Hematopoietic multipotent progenitor cell treated with erythropoietin and hydrocortisone succinate and interleukin-3 and kit ligand, for 4 days (in vitro differentiated cells): Measurements from ENCODE around the gene SMIM32.
A peak's percentile ranks its signal among the peaks of the same experiment; 100 is the strongest.

Source experiments
- DNase-seq: peaks from one replicate; pipeline ENCODE4 v3.0.0-alpha.2; 2015

SMIM32 gene

DNA sequence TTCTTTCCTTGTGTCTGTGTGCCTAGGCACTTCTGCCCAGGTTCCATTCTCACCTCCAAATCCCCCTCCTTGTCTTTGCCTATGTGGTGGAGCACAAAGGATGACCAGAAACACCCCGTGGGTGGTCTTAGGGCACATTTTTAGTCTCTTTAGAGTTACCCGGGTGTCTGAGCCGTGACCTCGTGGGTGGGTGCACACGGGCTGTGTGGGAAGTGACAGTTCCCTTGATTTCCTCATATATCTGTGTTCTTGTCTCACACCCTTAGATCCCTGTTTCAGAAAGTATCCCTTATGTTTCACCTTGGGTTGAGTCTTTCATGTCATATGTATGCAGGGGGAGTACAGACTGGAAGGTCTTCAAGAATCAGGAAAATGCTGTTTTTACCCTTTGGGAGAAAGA lies 13.4 kb upstream of the SMIM32 start:
- DNase-seq, result no peak

DNA sequence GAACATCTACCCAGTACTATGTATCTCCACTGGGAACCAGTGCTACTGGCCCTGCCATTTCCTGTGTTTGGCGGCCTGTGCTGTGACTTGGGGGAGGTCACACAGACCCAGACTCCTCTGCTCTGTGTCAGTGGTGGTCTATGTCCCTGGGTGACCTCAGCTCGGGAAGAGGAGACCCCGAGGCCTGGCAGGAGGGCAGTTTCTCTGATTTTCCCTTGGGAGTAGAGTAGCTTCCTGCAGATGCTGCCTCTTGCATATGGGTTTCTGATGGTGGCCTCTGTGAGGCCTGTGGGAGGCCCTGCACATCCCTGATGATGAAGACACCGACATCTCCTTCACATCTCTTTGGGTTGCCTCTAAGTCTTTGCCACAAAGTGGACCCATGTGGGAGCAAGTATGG lies 13.0 kb upstream of the SMIM32 start:
- DNase-seq, result no peak

GRCh38 chr5:136205061-136205702 lies 12.2 kb upstream of the SMIM32 start:
- no peak for DNase-seq

- no peak for DNase-seq
Measured at GRCh38 chr5:136203303-136203922, 10.5 kb upstream of the SMIM32 start.

DNA sequence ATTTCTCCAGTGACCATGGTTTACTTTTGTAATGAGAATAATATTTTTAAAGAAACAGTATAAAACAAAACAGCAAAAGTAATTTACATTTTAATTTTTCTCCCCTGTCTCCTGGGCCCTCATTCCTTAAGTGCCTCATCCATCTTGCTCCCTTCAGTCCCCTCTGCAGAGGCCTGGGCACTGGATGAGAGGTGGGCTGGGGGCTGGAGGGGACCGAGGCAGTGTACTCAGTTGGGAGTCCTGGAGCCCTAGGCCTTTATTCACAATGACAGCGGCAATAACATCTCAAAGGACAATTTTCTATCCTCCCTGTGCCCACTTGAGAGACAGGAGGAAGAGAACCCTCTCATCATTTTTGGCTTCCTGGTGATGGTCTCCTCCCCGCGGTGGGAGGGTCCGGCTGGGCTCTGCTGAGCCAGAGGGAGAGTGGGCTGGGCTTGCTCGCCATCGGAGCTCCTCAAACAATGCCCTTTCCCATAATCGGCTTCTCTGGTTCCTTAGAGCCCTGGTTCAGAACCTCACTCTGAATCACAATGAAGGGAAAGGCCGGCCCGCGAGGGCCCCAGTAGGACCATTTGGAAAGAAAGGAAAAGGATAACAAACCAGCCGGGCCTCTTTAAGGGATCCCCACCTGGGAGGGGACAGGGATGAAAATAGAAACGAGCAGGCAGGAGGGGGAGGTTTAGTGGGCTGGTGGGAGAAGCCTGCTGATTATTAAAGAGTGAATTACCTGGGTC lies 9.7 kb upstream of the SMIM32 start:
- no peak for DNase-seq

GRCh38 chr5:136201870-136202269 lies 8.9 kb upstream of the SMIM32 start:
- DNase-seq, result no peak

DNA sequence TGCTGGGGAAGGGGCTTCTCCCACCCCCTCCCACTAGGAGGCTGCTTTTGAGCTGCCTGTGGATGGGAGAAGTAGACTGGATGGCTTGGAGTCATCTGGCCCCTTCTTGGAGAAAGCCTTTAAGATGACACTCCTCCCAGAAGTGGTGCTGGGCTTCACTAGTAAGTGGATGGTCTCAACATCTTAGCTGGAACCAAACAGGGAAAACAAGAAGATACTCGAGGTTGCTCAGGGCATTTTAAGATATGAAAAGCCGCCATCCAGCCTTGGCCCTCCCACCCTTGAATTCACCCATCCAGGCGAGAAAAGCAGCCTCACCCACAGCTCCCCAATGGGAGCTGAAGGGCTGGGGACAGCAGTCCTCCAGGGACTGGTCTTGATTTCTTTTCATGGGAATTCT lies 7.8 kb upstream of the SMIM32 start:
- DNase-seq, result no peak

GRCh38 chr5:136200130-136200529 lies 7.2 kb upstream of the SMIM32 start:
- DNase-seq, result no peak

DNA sequence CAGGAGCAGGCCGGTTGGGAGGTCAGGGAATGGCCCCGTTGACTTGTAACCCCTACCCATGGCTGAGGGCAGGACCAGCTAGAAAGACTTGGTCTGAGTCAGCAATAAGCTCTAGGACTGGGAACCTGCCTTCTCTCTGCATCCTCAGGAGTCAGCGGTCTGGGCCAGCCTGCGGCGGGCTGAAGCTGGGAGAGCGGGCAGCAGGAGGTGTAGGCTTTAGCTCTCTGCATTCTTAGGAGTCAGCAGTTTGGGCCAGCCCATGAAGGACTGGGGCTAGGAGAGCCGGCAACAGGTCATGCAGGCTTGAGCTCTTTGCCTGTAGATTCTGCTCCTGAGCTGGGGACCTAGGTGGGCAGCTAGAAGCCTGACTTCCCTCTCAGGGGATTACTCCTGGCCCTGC lies 6.4 kb upstream of the SMIM32 start:
- DNase-seq, result no peak

GRCh38 chr5:136198453-136198852 lies 5.5 kb upstream of the SMIM32 start:
- DNase-seq, result no peak

GRCh38 chr5:136197462-136198142 lies 4.6 kb upstream of the SMIM32 start:
- DNase-seq, result no peak

DNA sequence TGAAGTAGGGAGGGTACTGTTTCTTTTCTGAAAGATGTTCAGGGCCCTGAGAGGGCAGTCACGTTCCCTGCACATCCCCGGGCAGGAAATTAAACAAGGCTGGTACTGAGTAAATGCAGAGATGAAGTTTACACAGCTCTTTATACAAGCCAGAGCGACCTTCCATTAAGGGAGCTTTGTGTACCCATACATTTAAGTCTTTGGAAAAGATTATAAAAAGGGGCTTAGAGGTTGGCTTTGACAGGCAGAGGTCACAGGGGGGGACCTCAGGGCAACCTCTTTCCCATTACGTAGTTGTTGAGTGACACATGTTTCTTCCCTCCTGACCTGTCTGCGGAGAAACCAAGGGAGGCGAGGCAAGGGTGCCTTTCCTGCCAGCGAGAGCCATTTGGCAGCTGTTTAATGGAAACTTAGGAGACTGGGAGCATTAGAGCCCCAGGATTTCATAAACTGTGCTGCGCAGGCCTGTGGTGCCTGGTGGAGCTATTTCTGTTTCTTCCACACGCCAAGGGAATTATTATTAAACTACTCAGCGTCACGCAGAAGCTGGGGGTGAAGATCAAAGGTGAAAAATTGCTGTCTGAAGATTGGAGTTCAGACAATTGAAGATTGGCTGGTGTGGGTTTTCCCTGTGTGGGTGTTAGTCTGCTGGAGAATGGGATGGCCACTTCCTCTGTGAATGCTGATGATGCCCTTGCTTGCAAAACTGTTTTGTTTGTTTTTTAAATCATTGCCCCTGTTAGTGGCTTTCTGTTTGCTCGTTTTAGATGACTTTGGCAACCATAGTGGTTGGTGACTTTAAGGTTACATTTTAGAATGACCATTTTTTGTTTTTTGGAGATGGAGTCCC lies 3.2 kb upstream of the SMIM32 start:
- DNase-seq, result no peak

- DNase-seq, result no peak
Measured at GRCh38 chr5:136194576-136194975, 1.6 kb upstream of the SMIM32 start.

- DNase-seq, result no peak
Measured at GRCh38 chr5:136193322-136193935, 467 bp upstream of the SMIM32 start.

DNA sequence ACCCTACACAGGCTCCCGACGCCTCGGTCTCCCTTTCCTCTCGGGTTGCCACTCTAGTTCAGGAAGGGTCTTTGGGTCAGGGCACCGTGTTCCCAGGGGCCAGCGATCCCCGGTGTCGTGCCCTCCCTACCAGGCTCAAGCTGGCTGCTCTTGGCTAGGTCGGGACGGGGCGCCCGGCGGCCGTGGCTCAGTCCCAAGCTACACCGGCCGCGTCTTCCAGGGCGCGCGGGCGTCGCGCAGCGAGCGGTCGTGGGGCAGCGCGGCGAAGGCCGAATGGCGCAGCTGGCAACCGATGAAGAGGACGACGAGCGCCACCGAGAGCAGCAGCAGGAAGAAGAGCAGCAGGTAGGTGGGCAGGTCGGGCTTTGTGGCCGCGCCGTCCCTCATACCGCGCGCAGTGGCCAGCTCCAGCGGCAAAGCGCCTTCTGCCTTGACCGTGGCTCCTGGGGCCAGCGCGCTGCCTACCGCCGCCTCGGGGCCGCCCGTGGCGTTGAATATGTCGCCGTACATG lies 892 bp downstream of the SMIM32 start:
- peak; percentile 18 for DNase-seq

DNA sequence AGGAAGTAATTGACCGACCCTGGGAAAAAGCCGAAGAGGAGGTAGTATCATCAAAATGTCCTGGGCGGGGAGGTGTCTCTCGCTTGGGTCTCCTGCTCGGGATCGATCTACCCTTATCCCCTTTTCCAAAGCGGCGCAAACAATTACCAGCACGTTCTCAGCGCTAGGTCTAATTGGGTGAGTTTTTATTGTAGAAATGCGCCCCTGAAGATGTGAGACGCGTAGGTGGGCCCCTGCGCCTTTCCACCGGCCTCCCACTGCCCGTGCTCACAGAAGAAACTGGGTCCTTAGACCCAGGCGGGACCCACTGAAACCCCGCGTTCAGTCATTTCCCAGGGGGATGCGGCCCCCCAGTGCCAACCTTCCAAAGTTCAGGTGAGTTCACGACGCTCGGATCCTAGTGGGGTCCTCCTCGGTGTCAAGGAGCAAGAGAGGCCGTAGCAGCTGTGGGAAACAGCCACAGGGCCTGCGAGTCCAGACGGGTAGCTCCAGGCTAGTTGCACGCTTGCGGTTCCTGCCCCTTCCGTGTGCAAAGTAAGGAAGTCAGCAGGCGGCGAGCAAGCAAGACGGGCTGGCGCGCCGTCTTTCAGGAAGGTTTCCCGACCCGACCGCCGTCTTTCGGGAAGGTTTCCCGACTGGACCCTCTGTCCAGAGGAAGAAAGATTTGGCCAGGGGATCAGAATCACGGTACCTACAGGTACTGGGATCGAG lies 1.5 kb downstream of the SMIM32 start:
- DNase-seq, result peak; percentile 61

DNA sequence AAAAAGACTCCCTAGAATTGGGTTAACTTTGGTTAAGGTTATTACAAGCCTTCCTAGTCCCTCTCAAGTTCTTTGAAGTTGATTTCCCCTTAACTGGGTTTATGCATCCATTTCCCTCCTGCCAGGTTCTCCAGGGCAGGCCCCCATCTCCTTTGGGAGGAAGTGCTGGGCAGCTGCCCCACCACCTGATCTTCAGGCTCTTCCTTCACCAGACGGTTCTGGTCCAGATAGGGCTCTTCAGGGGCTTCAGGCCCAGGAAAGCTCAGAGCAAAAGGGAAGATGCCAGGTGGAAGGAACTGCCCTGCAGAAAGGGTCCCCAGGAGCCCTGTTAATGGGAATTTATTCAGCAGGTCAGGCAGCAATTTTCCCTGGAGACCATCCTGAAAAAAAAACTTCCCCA lies 2.1 kb downstream of the SMIM32 start:
- DNase-seq, result no peak

- DNase-seq, result no peak
Measured at GRCh38 chr5:136190091-136190720, 2.8 kb downstream of the SMIM32 start.

- DNase-seq, result no peak
Measured at GRCh38 chr5:136188859-136189258, 4.1 kb downstream of the SMIM32 start.

DNA sequence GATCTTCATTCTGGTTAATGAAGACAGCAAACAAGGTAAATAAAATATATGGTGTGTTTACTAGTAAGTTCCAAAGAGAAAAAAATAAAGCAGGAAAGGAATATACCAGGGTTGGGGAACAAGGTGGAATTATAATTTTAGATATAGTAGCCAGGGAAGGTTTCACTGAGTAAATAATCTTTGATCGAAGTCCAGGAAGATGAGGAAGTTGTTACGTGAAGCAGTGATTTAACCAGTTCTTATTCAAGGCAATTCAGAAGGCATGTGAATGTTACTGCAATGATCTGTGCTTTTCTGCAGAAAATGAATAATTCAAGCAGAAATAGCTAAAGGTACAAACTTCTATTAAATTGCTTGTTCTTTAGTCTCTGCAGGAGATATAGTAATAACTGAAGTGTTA lies 6.2 kb downstream of the SMIM32 start:
- DNase-seq, result no peak
